GM10266 (cell line): Measurements from ENCODE around the gene NEK6.
A peak's percentile ranks its signal among the peaks of the same experiment; 100 is the strongest.

Source experiments
- DNase-seq: peaks from one replicate; pipeline ENCODE4 v3.0.0; 2012; ENCODE audit errors: extremely low spot score
- TF ChIP-seq, protein P1 (sequence below): IDR thresholded peaks from 2 replicates; pipeline ENCODE4 v1.5.1; 2012; ENCODE audit warnings: mild to moderate bottlenecking, low read depth; ENCODE audit not compliant: control insufficient read depth, insufficient read depth; ENCODE audit errors: missing control alignments

Gene NEK6

DNA sequence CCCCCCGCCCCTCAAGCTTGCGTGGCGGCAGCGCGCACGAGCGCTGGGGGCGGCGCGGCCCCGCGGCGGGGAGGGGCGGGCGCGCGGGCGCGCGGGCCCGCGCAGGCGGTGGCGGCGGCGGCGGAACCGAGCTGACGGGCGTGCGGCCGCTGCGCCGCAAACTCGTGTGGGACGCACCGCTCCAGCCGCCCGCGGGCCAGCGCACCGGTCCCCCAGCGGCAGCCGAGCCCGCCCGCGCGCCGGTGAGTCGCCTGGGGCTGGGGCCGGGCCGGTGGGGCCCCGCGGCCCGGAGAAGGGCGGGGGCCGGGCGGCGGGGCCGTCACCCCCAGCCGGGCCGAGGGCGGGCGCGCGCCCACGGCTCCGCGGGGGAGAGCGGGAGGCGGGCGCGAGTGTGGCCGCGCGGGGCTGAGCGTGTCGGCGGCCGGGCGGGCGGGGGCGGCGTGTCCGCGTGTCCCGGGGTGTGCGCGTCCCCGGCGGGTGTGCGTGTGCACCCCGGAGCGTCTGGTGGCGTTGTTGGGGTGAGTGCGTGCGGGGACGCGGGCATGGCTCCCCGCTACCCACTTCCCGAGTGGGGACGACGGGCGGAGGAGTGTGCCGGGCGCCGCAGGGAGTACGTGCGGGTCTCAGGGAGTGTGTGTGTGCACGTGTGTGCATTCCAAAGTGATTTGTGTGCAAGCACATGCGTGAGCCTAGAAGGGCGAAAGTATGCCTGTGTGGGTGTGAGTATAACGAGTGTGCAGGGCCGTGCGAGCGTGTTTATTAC is at the start of gene NEK6:
Gene NEK6, plus strand, starts transcription at position 106 of the 763 bp plus-strand sequence. CDS start 44,016 bp downstream, outside the sequence.
- peak; percentile 75 for DNase-seq
- TF ChIP-seq, protein P1, sequence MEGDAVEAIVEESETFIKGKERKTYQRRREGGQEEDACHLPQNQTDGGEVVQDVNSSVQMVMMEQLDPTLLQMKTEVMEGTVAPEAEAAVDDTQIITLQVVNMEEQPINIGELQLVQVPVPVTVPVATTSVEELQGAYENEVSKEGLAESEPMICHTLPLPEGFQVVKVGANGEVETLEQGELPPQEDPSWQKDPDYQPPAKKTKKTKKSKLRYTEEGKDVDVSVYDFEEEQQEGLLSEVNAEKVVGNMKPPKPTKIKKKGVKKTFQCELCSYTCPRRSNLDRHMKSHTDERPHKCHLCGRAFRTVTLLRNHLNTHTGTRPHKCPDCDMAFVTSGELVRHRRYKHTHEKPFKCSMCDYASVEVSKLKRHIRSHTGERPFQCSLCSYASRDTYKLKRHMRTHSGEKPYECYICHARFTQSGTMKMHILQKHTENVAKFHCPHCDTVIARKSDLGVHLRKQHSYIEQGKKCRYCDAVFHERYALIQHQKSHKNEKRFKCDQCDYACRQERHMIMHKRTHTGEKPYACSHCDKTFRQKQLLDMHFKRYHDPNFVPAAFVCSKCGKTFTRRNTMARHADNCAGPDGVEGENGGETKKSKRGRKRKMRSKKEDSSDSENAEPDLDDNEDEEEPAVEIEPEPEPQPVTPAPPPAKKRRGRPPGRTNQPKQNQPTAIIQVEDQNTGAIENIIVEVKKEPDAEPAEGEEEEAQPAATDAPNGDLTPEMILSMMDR: no peak

GRCh38 chr9:124208571-124208970 is 49.2 kb upstream of the NEK6 start:
- no peak for DNase-seq
- TF ChIP-seq, protein P1: no peak

DNA sequence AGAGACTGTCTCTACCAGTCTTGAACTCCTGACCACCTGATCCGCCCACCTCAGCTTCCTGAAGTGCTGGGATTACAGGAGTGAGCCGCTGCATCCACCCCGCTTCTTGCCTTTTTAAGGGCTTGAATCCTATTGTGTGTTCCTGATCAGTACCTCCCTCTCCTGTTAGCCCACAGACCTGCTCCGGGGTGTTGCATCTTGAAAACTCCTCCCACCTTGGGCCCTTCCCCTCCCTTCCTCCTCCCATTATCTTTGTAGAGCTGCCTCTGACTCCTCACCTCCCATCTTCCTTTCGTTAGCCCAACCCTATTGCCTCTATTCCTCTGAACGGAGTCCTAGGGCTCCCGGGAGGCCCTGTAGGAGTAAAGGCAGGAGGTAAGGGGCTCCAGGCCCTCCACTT is 48.5 kb upstream of the NEK6 start:
- TF ChIP-seq, protein P1: no peak
- DNase-seq: no peak

DNA sequence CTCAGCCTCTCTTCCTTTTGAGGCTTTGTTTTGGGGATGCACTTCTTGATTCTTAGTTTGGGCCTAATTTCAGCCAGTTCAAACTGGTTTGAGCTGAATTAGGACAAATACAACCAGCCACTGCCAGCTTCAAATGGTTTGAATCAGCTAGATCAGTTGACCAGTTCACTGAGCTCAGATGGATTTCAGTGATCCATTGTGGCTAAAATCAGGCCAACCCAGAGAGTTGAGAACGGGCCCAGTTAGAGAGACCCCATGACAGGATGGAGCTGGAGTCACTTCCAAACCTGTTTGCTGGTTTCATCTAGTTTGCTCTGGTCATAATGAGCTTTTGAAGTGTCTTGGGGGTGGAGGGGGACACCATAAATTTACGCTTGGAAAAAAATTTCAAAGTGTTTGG is 48.0 kb upstream of the NEK6 start:
- DNase-seq: no peak
- TF ChIP-seq, protein P1: no peak

GRCh38 chr9:124210697-124211096 is 47.1 kb upstream of the NEK6 start:
- DNase-seq: peak; percentile 64

DNA sequence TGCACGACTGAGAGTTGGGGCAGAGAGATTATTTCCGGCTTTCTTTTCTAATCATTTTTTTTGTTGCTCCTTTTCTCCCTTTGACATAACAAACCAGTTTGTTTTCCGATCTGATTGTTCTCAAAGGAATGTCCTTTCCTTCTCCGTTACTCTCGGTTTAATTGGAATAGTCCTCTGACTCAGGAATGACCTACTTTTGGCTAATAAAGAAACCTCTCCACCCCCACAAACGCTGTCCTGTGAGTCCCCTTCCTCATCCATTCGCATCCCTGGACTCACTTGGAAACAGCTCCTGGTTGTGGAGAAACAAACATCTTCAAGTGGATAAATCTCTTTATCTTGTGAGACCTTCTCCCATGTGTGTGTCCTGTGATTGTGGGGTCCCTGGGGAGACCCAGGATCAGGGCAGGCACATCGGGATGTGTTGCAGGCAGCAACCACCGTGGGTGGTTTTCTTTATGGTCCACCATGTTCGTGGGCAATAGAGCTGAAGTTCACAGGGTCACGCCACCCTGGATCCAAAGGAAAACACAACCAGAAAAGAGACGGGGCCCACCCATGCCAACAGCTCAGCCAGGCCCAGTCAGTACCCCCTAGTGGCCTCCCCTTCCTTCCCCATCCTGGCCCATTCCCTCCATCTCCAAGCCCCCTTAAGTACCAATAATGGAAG is 45.2 kb upstream of the NEK6 start:
- no peak for DNase-seq
- TF ChIP-seq, protein P1: no peak

More at GRCh38 chr9:124210697-124211096, 47.1 kb upstream of the NEK6 start:
- TF ChIP-seq, protein P1: no peak

- TF ChIP-seq, protein P1: no peak
- no peak for DNase-seq
Measured at GRCh38 chr9:124213396-124213795, 44.4 kb upstream of the NEK6 start.
